Keratinocyte (primary cell): ENCODE results near the gene VSIG4. TPM values are rescaled to one million over a fixed set of nuclear protein-coding genes. Genes with fewer than 3 reads are reported as not detected.

ENCODE experiments used
- DNase-seq: peaks from one replicate; pipeline ENCODE4 v3.0.0-alpha.2; 2011; ENCODE audit warnings: low read depth, missing footprints, low spot score
- FAIRE-seq: peaks from 2 replicates; lab custom pipeline; 2011; peaks lifted over from hg19 to GRCh38; lab: Jason Lieb, UNC
- H2AFZ ChIP-seq: 2 replicates; pipeline ENCODE4 v1.6.0; 2012; ENCODE audit warnings: low read length, control low read depth, inconsistent platforms; ENCODE audit not compliant: control insufficient read depth
- H3K27ac ChIP-seq: 2 replicates; pipeline ENCODE4 v1.5.1; 2011; ENCODE audit warnings: low read length; ENCODE audit not compliant: control insufficient read depth, insufficient read depth
- H3K27me3 ChIP-seq: 3 replicates; pipeline ENCODE4 v1.6.0; 2011; ENCODE audit warnings: low read length; ENCODE audit not compliant: control insufficient read depth, insufficient read depth; ENCODE audit errors: extremely low read depth
- H3K36me3 ChIP-seq, 2 experiments: 2 replicates in 1 of 2; 3 replicates in 1 of 2; pipeline ENCODE4 v1.5.1; 2011; ENCODE audit warnings: low read length in 2 of 2, mild to moderate bottlenecking in 1 of 2; ENCODE audit not compliant: control insufficient read depth in 2 of 2, insufficient read depth in 2 of 2; ENCODE audit errors: extremely low read depth in 1 of 2
- H3K4me1 ChIP-seq: 3 replicates; pipeline ENCODE4 v1.5.1; 2011; ENCODE audit warnings: low read length; ENCODE audit not compliant: control insufficient read depth, insufficient read depth; ENCODE audit errors: extremely low read depth
- H3K4me2 ChIP-seq: 3 replicates; pipeline ENCODE4 v1.6.0; 2011; ENCODE audit warnings: low read depth, low read length; ENCODE audit not compliant: control insufficient read depth, insufficient read depth; ENCODE audit errors: extremely low read depth
- H3K4me3 ChIP-seq, 3 experiments: fragments of 200-600 bp in 1 of 3; sonication (generic) in 1 of 3; 2 replicates in 2 of 3; 3 replicates in 1 of 3; pipeline ENCODE4 v1.5.1; 2011 to 2016; ENCODE audit warnings: low read length in 3 of 3, mild to moderate bottlenecking in 3 of 3, control low read depth in 2 of 3, inconsistent platforms in 1 of 3, low read depth in 1 of 3, mixed read lengths in 1 of 3, mixed run types in 1 of 3, moderate library complexity in 1 of 3; ENCODE audit not compliant: control insufficient read depth in 2 of 3, insufficient read depth in 2 of 3; ENCODE audit errors: extremely low read depth in 1 of 3
- H3K79me2 ChIP-seq: 2 replicates; pipeline ENCODE4 v1.6.0; 2012; ENCODE audit warnings: low read length; ENCODE audit not compliant: control insufficient read depth, insufficient read depth
- H3K9ac ChIP-seq: 3 replicates; pipeline ENCODE4 v1.6.0; 2011; ENCODE audit warnings: low read length; ENCODE audit not compliant: control insufficient read depth, insufficient read depth; ENCODE audit errors: extremely low read depth
- H3K9me1 ChIP-seq: 3 replicates; pipeline ENCODE4 v1.6.0; 2011; ENCODE audit warnings: low read length; ENCODE audit not compliant: control insufficient read depth, insufficient read depth; ENCODE audit errors: extremely low read depth
- H3K9me3 ChIP-seq: 2 replicates; pipeline ENCODE4 v1.5.1; 2012; ENCODE audit warnings: low read depth, low read length; ENCODE audit not compliant: control insufficient read depth
- H4K20me1 ChIP-seq: 3 replicates; pipeline ENCODE4 v1.6.0; 2011; ENCODE audit warnings: low read length; ENCODE audit not compliant: control insufficient read depth, insufficient read depth; ENCODE audit errors: extremely low read depth
- CTCF ChIP-seq, 3 experiments: IDR thresholded peaks in 1 of 3; conservative IDR thresholded peaks in 1 of 3; optimal IDR thresholded peaks in 1 of 3; 2 replicates in 2 of 3; 3 replicates in 1 of 3; pipeline versions ENCODE3 to v1.5.1; 2011; ENCODE audit warnings: low read length in 3 of 3, mild to moderate bottlenecking in 3 of 3, moderate library complexity in 2 of 3, control low read depth in 1 of 3, inconsistent platforms in 1 of 3; ENCODE audit not compliant: insufficient read depth in 2 of 3; ENCODE audit errors: extremely low read depth in 1 of 3
- EZH2 ChIP-seq: IDR thresholded peaks from one replicate; pipeline ENCODE4 v1.6.1; 2012; ENCODE audit warnings: inconsistent platforms, mild to moderate bottlenecking, low read length, moderate library complexity
- dilution Hi-C: fragments of 300-500 bp; cut with MboI; formaldehyde crosslinking; loops from one replicate; pipeline ENCODE4 v1.7.0; 2020; ENCODE audit warnings: low sequenced_read_pairs; ENCODE audit not compliant: extremely low pct_ligation_motif_present
- polyA plus RNA-seq, 5 experiments: library from polyadenylated mRNA; depleted of rRNA in 3 of 5; stranded (reverse) in 3 of 5; stranded (forward) in 1 of 5; unstranded in 1 of 5; fragments of >200 nt; gene quantifications; 1 replicate in 1 of 5; 2 replicates in 3 of 5; 3 replicates in 1 of 5; pipeline versions ENCODE4 v1.2.1 to v1.2.3, GENCODE V29; 2011 to 2012; ENCODE audit warnings: missing spikeins in 2 of 5, low read depth in 1 of 5, low replicate concordance in 1 of 5

VSIG4 gene
- polyA plus RNA-seq, 1 donor (not counting 4 experiments of a cell fraction or from before 2014, with no cell fraction given): not detected

- H3K27ac ChIP-seq: no peak overlapping the region
- no peak for FAIRE-seq
- H3K4me3 ChIP-seq: no peak overlapping the region
- no peaks in the 10 kb centered on the region for H3K9me3 ChIP-seq
- dilution Hi-C loops: no loop called here
- H3K9ac ChIP-seq: no peak overlapping the region
- no peak for DNase-seq
- no peaks in the 10 kb centered on the region for H3K79me2 ChIP-seq
- H3K27me3 ChIP-seq: no peaks in the 10 kb centered on the region
- no peaks in the 10 kb centered on the region for H3K9me1 ChIP-seq
- H3K36me3 ChIP-seq: no peaks in the 10 kb centered on the region
- no peak overlapping the region for H2AFZ ChIP-seq
- H3K4me2 ChIP-seq: no peak overlapping the region
- TF ChIP-seq EZH2 (no peak), CTCF (optimal IDR thresholded peaks at IDR 0.05 in 1 of 3, IDR thresholded peaks at IDR 0.05 in 1 of 3, conservative IDR thresholded peaks at IDR 0.05 in 1 of 3; ENCODE audit: extremely low read depth in 1 of 3, insufficient read depth in 2 of 3, low read length in 3 of 3) (no peak)
- H4K20me1 ChIP-seq: no peaks in the 10 kb centered on the region
- no peaks in the 10 kb centered on the region for H3K4me1 ChIP-seq
These were observed 21.1 kb downstream of the VSIG4 start for GRCh38 chrX:66018585-66019309.

DNA sequence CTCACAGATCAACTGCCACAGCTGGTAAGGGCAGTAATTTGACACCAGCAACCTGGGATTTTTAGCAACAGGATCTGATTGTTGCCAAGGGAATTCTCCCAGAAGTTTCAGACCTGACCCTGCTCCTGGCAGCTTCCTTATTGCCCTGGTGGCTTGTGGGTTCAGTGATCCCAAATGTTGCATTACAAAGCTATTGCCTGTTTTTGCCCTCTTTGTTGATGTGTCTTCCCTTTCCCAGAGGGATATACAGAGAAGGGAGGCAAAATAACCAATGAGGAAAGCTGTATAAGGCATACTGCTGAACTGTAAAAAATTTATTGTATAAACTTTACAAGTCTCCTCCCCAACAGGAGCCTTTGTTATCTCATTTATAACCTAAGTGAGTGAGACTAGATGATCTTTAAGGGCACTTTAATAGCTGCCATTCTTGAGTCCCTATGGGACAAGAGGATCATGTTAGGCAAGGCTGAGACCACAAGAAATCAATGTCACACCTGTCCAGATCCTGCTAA is 22.2 kb downstream of the VSIG4 start:
- H3K9me1 ChIP-seq: no peaks in the 10 kb centered on the region
- H3K4me3 ChIP-seq: no peak overlapping the region
- DNase-seq (no peak), FAIRE-seq (no peak)
- H2AFZ ChIP-seq: no peak overlapping the region
- no peaks in the 10 kb centered on the region for H3K36me3 ChIP-seq
- H3K9ac ChIP-seq: no peak overlapping the region
- no peaks in the 10 kb centered on the region for H4K20me1 ChIP-seq
- no peaks in the 10 kb centered on the region for H3K79me2 ChIP-seq
- H3K27ac ChIP-seq: no peak overlapping the region
- no peaks in the 10 kb centered on the region for H3K27me3 ChIP-seq
- no peaks in the 10 kb centered on the region for H3K4me1 ChIP-seq
- dilution Hi-C loops: no loop called here
- TF ChIP-seq EZH2 (no peak), CTCF (optimal IDR thresholded peaks at IDR 0.05 in 1 of 3, IDR thresholded peaks at IDR 0.05 in 1 of 3, conservative IDR thresholded peaks at IDR 0.05 in 1 of 3; ENCODE audit: extremely low read depth in 1 of 3, insufficient read depth in 2 of 3, low read length in 3 of 3) (no peak)
- H3K9me3 ChIP-seq: no peaks in the 10 kb centered on the region
- no peak overlapping the region for H3K4me2 ChIP-seq
